ENCODE results near the gene KIRREL2.

The KIRREL2 gene

DNA sequence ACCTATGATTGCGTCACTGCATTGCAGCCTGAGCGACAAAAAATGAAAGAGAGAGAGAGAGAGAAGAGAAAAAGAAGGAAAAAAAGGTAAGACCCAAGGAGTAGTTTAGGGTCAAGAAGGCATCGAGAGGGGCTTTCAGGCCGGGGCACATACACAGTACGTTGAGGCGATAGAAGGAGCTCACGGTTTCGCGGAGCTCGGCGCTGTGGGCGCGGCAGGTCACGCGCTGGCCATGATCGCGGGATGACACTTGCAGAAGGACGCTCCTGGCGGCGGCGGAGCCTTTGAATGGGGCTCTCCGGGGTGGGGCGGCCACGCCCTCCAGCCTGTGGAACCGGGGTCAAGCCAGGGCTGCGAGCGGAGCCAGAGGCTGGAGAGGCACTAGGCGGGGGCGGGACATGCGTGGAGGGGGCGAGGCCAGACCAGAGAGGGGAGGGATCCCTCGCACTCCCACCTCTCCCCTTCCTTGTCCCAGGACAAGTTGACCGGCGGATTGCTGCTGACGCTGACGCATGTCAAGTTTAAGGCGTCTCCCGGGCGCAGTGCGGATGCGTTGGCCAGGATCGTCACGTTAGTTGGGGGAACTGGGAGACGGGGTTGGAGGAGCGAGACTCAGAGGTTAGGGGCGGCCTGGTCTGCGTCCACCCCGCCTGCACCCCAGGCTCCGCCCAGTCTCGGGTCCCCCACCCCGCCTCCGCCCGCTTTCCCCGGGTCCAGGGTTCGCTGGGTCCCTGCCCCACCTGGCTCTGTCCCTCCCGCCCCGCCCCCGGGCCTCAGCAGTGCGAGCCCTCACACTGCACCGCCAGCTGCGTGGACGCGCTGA is 11.3 kb upstream of the KIRREL2 start:
- TF ChIP-seq CTCF (conservative IDR thresholded peaks at IDR 0.05; ENCODE audit: low read length): no peak
- no peak for TF ChIP-seq EZH2phosphoT487 (IDR thresholded peaks at IDR 0.05; ENCODE audit: borderline replicate concordance)
- no peaks in the 10 kb centered on the region for H3F3A ChIP-seq (ENCODE audit: low read depth)
- no peaks in the 10 kb centered on the region for H3K79me2 ChIP-seq (ENCODE audit: insufficient read depth, low read length)
- H3K27me3 ChIP-seq (ENCODE audit: insufficient read depth, low read length, poor library complexity, severe bottlenecking): no peaks in the 10 kb centered on the region
- H3K9ac ChIP-seq (ENCODE audit: low read depth, low read length, poor library complexity, severe bottlenecking): no peak overlapping the region
- no peaks in the 10 kb centered on the region for H3K9me3 ChIP-seq (ENCODE audit: insufficient read depth, low read depth, low read length)
- no peak overlapping the region for H3K4me2 ChIP-seq (ENCODE audit: low read depth, low read length, poor library complexity, severe bottlenecking)
- H3K4me1 ChIP-seq (ENCODE audit: insufficient read depth, low read length, poor library complexity, severe bottlenecking): no peaks in the 10 kb centered on the region
- H2AFZ ChIP-seq (ENCODE audit: low read length): no peak overlapping the region
- no peaks in the 10 kb centered on the region for H3K36me3 ChIP-seq (ENCODE audit: insufficient read depth, low read length)
- H3K4me3 ChIP-seq (ENCODE audit: low read length, poor library complexity, severe bottlenecking): no peak overlapping the region
- H3K9me2 ChIP-seq (replicated peaks; ENCODE audit: low read depth, low read length): no peaks in the 10 kb centered on the region
- no peaks in the 10 kb centered on the region for H4K20me1 ChIP-seq (ENCODE audit: insufficient read depth, low read length, poor library complexity, severe bottlenecking)

DNA sequence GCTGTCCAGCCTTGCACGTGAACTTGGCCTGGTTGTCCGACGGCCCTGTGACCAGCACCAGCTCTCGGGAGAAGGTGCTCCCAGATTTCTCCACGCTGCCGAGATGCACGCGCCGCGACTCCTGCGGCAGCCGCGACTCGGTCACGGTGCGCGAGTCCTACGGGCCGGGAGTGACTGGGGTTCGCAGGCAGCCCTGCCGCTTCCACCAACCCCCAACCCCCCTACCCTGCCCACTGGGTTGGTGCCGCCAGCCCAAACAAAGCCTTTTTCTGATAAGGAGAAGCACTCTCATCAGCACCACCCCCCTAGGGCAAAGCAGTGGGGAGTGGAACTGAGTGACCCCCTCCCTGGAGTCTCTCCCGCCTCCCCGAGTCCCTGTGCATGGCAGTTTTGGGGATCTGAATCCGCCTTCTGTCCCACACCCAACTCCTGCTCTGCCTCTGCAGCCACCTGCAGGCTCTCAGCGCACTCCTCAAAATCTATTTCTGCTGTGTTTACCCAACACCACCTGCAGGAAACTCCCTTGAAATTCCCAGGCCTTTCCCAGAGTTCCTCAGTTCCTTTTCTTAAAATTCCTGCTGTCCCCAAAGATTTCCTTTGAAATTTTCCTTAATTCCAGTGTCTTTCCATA is 10.6 kb upstream of the KIRREL2 start:
- Histone ChIP-seq H3K4me1 (ENCODE audit: insufficient read depth, low read length, poor library complexity, severe bottlenecking) (no peaks in the 10 kb centered on the region), H3K9me3 (ENCODE audit: insufficient read depth, low read depth, low read length) (no peaks in the 10 kb centered on the region), H2AFZ (ENCODE audit: low read length) (no peak overlapping the region), H3F3A (ENCODE audit: low read depth) (no peaks in the 10 kb centered on the region), H4K20me1 (ENCODE audit: insufficient read depth, low read length, poor library complexity, severe bottlenecking) (no peaks in the 10 kb centered on the region), H3K9me2 (replicated peaks; ENCODE audit: low read depth, low read length) (no peaks in the 10 kb centered on the region), H3K79me2 (ENCODE audit: insufficient read depth, low read length) (no peaks in the 10 kb centered on the region), H3K4me2 (ENCODE audit: low read depth, low read length, poor library complexity, severe bottlenecking) (no peak overlapping the region), H3K4me3 (ENCODE audit: low read length, poor library complexity, severe bottlenecking) (no peak overlapping the region), H3K36me3 (ENCODE audit: insufficient read depth, low read length) (no peaks in the 10 kb centered on the region), H3K9ac (ENCODE audit: low read depth, low read length, poor library complexity, severe bottlenecking) (no peak overlapping the region), H3K27me3 (ENCODE audit: insufficient read depth, low read length, poor library complexity, severe bottlenecking) (no peaks in the 10 kb centered on the region)
- TF ChIP-seq CTCF (conservative IDR thresholded peaks at IDR 0.05; ENCODE audit: low read length): no peak
- TF ChIP-seq EZH2phosphoT487 (IDR thresholded peaks at IDR 0.05; ENCODE audit: borderline replicate concordance): no peak

GRCh38 chr19:35847911-35848310 is 8.8 kb upstream of the KIRREL2 start:
- no peaks in the 10 kb centered on the region for H3F3A ChIP-seq (ENCODE audit: low read depth)
- H3K4me1 ChIP-seq (ENCODE audit: insufficient read depth, low read length, poor library complexity, severe bottlenecking): no peaks in the 10 kb centered on the region
- TF ChIP-seq CTCF (conservative IDR thresholded peaks at IDR 0.05; ENCODE audit: low read length): no peak
- no peak for TF ChIP-seq EZH2phosphoT487 (IDR thresholded peaks at IDR 0.05; ENCODE audit: borderline replicate concordance)
- H3K36me3 ChIP-seq (ENCODE audit: insufficient read depth, low read length): no peaks in the 10 kb centered on the region
- no peaks in the 10 kb centered on the region for H3K9me2 ChIP-seq (replicated peaks; ENCODE audit: low read depth, low read length)
- H3K27me3 ChIP-seq (ENCODE audit: insufficient read depth, low read length, poor library complexity, severe bottlenecking): no peaks in the 10 kb centered on the region
- H3K4me3 ChIP-seq (ENCODE audit: low read length, poor library complexity, severe bottlenecking): no peak overlapping the region
- H3K9ac ChIP-seq (ENCODE audit: low read depth, low read length, poor library complexity, severe bottlenecking): no peak overlapping the region
- no peak overlapping the region for H2AFZ ChIP-seq (ENCODE audit: low read length)
- H4K20me1 ChIP-seq (ENCODE audit: insufficient read depth, low read length, poor library complexity, severe bottlenecking): no peaks in the 10 kb centered on the region
- H3K79me2 ChIP-seq (ENCODE audit: insufficient read depth, low read length): no peaks in the 10 kb centered on the region
- no peak overlapping the region for H3K4me2 ChIP-seq (ENCODE audit: low read depth, low read length, poor library complexity, severe bottlenecking)
- no peaks in the 10 kb centered on the region for H3K9me3 ChIP-seq (ENCODE audit: insufficient read depth, low read depth, low read length)
